Mammary epithelial cell (primary cell): Measurements from ENCODE around the gene SLC29A3.

Experiments
- EZH2 ChIP-seq: IDR thresholded peaks from 2 replicates; pipeline ENCODE4 v1.6.1; 2012; ENCODE audit warnings: low read length, inconsistent platforms, borderline replicate concordance
- TF ChIP-seq, protein P1 (sequence below), 2 donors: IDR thresholded peaks in 1 of 2; conservative IDR thresholded peaks in 1 of 2; 2 replicates each; pipeline ENCODE4 v1.5.1; 2011 to 2012; ENCODE audit warnings: inconsistent platforms in 2 of 2, low read length in 2 of 2, mild to moderate bottlenecking in 2 of 2, control low read depth in 1 of 2, low read depth in 1 of 2; ENCODE audit not compliant: insufficient read depth in 1 of 2; ENCODE audit errors: extremely low read depth in 1 of 2

DNA sequence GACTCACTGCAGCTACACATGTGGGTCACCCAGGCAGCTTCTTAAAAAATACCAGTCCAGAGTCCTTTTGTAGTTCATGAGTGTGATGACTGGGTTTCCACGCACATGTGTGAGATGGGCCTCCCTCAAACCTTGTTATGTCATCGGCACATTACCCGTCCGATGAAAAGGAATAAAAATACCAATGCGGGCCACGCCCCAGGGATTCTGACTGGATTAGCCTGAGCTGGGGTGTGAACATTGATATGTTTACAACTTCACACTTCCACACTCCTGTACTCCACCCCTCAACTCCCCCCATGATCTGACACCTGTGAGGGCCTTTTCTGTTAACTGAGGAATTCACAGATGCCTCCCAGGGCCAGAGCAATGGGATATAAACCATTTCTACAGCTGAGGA lies 6.2 kb downstream of the SLC29A3 start:
- TF ChIP-seq, protein P1, sequence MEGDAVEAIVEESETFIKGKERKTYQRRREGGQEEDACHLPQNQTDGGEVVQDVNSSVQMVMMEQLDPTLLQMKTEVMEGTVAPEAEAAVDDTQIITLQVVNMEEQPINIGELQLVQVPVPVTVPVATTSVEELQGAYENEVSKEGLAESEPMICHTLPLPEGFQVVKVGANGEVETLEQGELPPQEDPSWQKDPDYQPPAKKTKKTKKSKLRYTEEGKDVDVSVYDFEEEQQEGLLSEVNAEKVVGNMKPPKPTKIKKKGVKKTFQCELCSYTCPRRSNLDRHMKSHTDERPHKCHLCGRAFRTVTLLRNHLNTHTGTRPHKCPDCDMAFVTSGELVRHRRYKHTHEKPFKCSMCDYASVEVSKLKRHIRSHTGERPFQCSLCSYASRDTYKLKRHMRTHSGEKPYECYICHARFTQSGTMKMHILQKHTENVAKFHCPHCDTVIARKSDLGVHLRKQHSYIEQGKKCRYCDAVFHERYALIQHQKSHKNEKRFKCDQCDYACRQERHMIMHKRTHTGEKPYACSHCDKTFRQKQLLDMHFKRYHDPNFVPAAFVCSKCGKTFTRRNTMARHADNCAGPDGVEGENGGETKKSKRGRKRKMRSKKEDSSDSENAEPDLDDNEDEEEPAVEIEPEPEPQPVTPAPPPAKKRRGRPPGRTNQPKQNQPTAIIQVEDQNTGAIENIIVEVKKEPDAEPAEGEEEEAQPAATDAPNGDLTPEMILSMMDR (conservative IDR thresholded peaks at IDR 0.05 in 1 of 2, IDR thresholded peaks at IDR 0.05 in 1 of 2; ENCODE audit: extremely low read depth in 1 of 2, insufficient read depth in 1 of 2, low read depth in 1 of 2, low read length in 2 of 2) = no peak
- TF ChIP-seq EZH2 = no peak
